NCI-H345 treated with DMSO at 0.1 percent for 48 hours (cell line): ENCODE data around the gene NSUN4.

ENCODE experiments used
- DNase-seq: peaks from one replicate; lab custom pipeline; 2025; ENCODE audit not compliant: unreplicated experiment; lab: John Stamatoyannopoulos, UW

The NSUN4 gene

DNA sequence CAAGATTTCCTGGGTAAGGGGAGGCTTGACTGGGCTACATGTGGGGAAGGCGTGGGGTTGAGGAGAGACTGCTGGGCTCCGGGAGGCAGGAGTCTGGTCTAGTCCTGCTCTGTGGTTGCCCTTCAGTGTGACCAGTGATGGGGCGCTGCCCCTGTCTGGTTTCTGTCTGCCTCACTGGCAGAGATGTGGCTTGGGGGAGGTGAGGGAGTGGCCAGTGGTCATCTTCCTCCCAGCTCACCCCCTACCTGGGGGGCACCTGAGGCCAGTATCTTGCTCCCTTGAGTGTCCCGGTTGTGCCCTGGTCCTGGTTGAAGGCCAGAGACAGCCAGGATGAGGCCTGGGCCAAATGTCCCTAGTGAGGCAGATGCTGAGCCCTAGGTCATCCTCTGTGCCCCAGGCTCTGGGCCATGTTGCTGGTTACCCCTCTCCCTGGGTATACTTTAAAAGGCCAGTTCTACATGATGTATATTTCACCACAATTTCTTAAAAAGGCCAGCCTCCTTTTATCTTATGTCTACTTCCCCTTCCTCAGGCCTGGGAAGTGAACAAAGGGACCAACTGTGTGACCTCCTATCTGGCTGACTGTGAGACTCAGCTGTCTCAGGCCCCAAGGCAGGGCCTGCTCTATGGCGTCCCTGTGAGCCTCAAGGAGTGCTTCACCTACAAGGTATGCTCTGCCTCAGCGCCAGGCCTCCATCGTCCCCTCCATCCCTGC is 64.0 kb downstream of the NSUN4 start:
- DNase-seq = no peak

DNA sequence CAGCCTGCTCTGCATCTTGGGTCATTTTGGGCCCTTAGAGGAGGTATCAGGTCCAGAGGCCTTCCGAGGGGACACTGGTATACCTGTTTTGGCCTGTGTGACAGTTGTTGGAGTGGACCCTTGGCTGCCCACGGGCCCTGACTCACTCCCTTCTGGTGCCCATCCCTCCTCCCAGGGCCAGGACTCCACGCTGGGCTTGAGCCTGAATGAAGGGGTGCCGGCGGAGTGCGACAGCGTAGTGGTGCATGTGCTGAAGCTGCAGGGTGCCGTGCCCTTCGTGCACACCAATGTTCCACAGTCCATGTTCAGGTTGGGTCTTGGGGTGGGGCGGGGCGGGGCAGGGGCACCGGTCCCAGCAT is 64.6 kb downstream of the NSUN4 start:
- DNase-seq = no peak

DNA sequence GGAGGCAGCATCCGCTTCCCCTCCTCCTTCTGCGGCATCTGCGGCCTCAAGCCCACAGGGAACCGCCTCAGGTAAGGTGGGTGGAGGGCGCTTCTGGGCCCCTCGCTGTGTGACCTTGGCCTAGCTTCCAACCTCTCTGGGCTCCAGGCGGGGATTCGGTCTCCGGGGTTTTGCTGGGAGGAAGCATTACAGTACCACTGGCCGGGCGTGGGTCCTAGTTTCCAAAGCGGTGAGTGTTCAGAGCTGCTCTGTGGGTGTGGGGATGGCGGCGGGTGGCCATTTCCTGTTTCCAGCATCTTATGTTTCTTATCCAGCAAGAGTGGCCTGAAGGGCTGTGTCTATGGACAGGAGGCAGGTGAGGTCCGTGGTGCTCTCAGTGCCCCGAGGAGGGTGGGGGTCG is 65.1 kb downstream of the NSUN4 start:
- DNase-seq = no peak

DNA sequence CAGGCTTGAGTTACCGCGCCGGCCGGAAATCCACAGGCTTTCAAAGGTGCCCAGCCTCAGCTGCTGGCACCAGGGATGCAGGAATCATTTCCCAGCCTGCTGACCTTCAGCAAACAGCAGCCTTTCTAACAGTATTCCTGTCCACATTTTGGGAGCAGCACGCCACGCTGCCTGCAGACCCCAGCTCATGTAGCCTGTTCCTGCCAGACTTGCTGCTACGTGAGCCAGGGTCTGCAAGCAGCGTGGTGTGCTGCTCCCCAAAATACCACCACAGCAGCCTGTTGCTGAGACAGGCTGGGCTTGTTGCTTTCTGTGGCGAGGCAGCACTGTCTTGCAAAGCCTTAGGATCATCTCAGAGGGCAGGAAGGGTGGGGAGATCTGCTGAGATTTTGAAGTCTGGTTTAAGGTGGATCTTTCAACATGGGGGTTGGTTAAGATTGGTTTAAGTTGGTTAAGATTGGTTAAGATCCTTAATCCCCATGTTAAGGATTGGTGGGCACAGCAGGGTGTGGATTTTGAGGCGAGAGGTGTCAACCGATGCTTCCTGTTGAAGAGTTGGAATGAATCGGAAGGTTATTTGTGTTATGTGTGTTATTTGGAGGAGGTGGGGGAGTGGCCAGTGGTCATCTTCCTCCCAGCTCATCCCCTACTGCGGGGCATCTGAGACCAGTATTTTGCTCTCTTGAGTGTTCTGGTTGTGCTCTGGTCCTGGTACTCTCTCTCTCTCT is 66.4 kb downstream of the NSUN4 start:
- DNase-seq = no peak

DNA sequence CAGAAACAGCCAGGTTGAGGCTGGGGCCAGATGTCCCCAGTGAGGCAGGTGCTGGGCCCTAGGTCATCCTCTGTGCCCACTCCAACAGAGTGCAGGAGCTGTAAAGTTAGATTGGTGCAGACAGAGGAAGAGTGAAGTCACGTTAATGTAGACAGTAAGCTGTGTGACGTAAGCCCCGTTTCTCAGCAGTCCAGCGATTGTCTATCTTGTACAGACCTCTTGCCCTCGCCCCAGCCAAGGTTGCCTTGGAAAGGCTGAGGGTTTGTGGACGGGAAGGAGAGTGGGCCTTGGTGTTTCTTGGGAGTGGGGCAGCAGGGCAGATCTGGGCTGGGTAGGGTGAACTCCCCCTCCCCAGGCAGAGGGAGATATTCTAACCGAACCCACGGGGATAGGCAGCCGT is 67.0 kb downstream of the NSUN4 start:
- no peak for DNase-seq

DNA sequence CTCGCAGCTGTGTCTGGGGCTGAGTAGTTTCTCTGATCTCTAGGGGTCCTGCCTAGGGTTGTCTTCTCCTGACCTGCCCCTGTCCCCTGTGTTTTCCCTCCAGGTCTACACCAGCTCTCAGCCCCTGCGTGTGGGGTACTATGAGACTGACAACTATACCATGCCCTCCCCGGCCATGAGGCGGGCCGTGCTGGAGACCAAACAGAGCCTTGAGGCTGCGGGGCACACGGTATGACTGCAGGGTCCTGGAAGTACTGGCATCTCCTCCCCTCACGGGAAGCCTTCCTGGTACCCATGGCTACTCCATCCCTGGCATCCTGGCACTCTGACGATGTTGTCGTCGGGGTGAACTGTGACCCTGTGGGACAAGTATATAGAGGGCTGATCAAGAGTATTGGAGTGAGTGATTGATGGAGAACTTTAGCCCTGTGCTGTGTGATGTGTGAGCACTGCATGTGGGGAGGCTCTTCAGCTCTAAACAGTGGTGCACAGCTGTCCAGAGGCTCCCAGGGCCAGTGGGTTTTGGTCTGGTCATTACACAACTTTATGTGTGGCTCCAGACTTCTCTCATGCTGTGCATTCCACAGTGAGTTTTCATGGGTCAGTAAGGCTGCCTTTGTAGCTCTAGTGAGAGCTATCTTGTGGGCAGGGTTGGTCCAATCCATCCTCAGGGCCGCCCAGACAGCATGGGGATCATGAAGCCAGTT is 67.9 kb downstream of the NSUN4 start:
- DNase-seq = no peak

DNA sequence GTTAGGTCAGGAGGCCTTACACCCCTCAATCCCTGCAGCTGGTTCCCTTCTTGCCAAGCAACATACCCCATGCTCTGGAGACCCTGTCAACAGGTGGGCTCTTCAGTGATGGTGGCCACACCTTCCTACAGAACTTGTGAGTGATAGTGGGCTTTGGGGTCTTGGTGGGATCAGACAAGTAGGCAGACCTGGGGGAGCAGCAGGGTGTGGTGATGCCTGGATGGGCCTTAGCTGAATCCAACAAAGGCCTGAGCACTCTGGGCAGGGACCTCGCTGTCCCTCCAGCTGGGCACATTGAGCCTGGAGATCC is 68.4 kb downstream of the NSUN4 start:
- DNase-seq = no peak

DNA sequence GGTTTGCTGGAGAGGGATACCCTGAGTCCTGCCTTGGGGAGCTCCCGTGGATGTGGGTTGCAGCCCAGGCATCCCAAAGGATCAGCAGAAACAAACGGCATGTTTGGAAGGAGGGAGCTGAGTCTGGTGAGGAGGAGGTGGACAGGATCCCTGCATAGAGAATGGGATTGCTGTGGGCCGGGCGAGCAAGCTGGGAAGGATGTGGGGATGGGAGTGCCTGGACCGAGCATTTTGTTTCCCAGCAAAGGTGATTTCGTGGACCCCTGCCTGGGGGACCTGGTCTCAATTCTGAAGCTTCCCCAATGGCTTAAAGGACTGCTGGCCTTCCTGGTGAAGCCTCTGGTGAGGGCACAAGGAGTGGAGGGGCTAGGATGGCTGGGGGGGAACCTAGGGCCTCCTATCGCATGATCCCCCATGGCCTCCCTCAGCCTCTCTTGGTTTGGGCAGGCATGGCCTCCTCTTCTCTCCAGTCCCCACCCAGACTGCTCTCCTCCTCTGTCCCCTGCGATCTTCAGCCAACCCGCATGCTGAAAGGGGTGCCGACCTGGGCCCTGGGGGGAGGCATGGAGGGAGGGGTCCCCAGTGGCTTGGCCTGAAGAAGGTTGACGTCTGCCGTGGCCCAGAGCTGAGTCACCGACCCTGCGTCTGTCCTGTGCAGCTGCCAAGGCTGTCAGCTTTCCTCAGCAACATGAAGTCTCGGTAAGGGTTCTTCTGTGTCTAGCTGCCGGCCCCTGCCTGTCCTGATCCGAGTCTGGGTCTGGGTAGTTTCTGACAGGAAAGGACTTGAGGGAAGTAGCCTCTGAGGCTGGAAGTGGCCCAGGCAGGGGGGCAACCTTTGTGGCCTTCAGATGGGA is 69.8 kb downstream of the NSUN4 start:
- DNase-seq = no peak

DNA sequence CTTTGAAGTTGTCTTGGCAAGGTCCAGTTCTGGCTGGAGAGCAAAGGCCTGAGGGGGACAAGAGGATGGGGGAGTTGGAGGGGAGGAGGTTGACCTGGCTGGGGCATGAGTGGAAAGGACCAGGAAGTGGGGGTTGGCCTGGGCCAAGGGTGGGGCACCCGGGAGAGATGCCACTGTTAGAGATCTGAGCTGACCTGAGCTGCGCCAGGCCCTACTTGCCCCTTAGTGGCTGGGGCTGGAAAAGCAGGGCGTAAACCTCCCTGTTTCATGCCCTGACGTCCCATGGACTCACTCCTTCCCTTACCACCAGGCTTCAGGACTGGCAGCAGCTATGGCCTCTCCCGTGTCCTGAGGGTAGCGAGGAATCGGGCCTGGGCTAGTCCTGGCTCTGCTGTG is 70.4 kb downstream of the NSUN4 start:
- DNase-seq = no peak
